ENCODE measurements around the gene ECHS1.
"Not testable (repeated sequence)": the region's sequence is repeated elsewhere in the genome, so short reads cannot be mapped to it uniquely, and the experiment has no call there.

ECHS1 gene

GRCh38 chr10:133378251-133379096 is 5.3 kb upstream of the ECHS1 start:
- DNase-seq (ENCODE audit: low spot score): peak; percentile 80

- no peak for DNase-seq (ENCODE audit: low spot score)
Measured at GRCh38 chr10:133377818-133378250, 4.7 kb upstream of the ECHS1 start.

- DNase-seq (ENCODE audit: low spot score): no peak
Measured at GRCh38 chr10:133377025-133377817, 4.1 kb upstream of the ECHS1 start.

GRCh38 chr10:133376183-133376582 is 3.0 kb upstream of the ECHS1 start:
- not testable (repeated sequence) for DNase-seq (ENCODE audit: low spot score)

- DNase-seq (ENCODE audit: low spot score): no peak
Measured at GRCh38 chr10:133375357-133376115, 2.4 kb upstream of the ECHS1 start.

GRCh38 chr10:133372507-133372906 is 647 bp downstream of the ECHS1 start:
- DNase-seq (ENCODE audit: low spot score): no peak

- no peak for DNase-seq (ENCODE audit: low spot score)
Measured at GRCh38 chr10:133370030-133370786, 2.9 kb downstream of the ECHS1 start.

GRCh38 chr10:133368153-133368552 is 5.0 kb downstream of the ECHS1 start:
- no peak for DNase-seq (ENCODE audit: low spot score)

GRCh38 chr10:133367461-133367860 is 5.7 kb downstream of the ECHS1 start:
- DNase-seq (ENCODE audit: low spot score): not testable (repeated sequence)

GRCh38 chr10:133366751-133367150 is 6.4 kb downstream of the ECHS1 start:
- no peak for DNase-seq (ENCODE audit: low spot score)

GRCh38 chr10:133366130-133366478 is 7.0 kb downstream of the ECHS1 start:
- no peak for DNase-seq (ENCODE audit: low spot score)

GRCh38 chr10:133365461-133366129 is 7.6 kb downstream of the ECHS1 start:
- DNase-seq (ENCODE audit: low spot score): no peak

- DNase-seq (ENCODE audit: low spot score): no peak
Measured at GRCh38 chr10:133364645-133365431, 8.3 kb downstream of the ECHS1 start.

- DNase-seq (ENCODE audit: low spot score): no peak
Measured at GRCh38 chr10:133362846-133363245, 10.3 kb downstream of the ECHS1 start.

- no peak for DNase-seq (ENCODE audit: low spot score)
Measured at GRCh38 chr10:133361773-133362441, 11.2 kb downstream of the ECHS1 start.

- no peak for DNase-seq (ENCODE audit: low spot score)
Measured at GRCh38 chr10:133361227-133361626, 11.9 kb downstream of the ECHS1 start.

- DNase-seq (ENCODE audit: low spot score): no peak
Measured at GRCh38 chr10:133359972-133360610, 13.1 kb downstream of the ECHS1 start.

- no peak for DNase-seq (ENCODE audit: low spot score)
Measured at GRCh38 chr10:133359554-133359971, 13.6 kb downstream of the ECHS1 start.

- no peak for DNase-seq (ENCODE audit: low spot score)
Measured at GRCh38 chr10:133358925-133359310, 14.2 kb downstream of the ECHS1 start.
